ENCODE measurements around the gene SMIM23.
"Not testable (repeated sequence)": the region's sequence is repeated elsewhere in the genome, so short reads cannot be mapped to it uniquely, and the experiment has no call there.

Gene SMIM23

DNA sequence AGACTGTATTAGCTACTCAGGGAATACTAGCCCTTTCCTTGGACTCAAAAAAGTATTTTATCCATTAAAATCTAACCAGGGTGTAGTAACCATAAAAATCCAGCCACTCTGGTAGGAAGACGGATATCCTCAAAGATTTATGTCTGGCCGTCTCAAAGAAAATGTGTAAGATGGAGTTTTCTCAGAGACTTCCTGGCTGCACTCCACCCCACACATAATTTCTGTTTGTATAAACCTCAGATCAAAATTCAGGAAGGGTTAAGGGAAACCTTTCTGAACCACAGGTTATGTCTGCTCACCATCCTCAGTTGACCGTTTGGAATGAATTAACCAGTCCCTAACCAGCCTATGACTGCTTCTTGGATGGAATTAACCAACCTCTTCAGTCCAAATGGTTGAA lies 13.8 kb upstream of the SMIM23 start:
- no peak for FAIRE-seq
- DNase-seq (ENCODE audit: insufficient read length, low spot score), result no peak

DNA sequence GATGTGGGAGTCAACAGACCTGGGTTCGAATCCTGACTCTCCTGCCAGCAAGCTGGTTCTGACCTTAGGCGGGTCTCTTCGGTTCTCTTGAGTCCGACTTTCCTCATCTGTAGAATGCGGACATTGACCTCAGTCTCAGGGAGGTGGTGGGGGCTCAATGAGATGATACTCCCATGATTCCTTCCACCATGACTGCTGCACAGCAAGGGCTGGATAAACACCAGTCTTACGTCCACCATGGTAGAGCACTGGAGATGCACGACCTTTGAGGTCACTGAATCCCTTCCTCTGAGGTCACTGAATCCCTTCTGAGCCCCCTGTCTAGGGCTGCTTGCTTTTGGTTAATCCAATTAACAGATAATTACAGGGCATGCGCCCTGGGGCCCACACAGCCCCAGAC lies 12.5 kb upstream of the SMIM23 start:
- DNase-seq (ENCODE audit: insufficient read length, low spot score), result no peak

DNA sequence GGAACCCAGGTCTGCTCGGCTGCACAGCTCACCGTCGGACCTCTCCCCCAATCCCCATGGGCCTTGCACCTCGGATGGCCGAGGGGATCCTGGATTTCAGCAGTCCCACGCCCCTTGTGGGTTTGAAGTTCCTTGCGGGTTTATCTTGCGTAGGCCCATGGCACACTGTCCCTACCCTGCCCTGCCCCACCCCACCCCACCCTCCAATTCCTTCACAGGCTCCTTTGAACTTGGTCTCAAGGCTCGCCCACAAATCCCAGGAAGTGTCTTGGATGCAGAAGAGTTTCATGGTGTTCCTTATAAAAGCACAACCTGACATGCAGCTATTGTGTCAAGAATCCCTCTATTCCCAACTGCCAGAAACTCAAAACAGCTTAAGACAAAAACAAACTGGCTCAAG lies 11.2 kb upstream of the SMIM23 start:
- FAIRE-seq (no peak), DNase-seq (ENCODE audit: insufficient read length, low spot score) (no peak)

More for the DNA sequence above, 12.5 kb upstream of the SMIM23 start:
- no peak for FAIRE-seq

DNA sequence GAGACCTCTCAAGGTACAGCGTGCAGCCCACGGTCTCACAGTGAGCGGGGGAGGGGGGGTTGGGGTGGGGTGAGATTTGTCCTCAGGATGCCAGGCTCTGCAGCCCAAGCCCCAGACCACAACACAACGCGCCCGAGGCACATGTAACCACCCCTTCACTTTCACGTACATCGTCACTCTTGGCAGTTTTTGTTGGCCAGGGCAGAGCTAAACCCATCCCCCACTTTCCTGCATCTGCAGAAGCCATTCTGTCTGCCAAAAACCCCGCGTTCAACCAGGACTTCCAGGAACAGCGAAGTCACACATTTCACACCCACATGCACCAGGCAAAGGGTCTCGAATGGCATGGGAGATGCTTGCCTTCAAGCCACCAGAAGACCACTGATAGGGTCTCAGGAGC lies 9.4 kb upstream of the SMIM23 start:
- no peak for DNase-seq (ENCODE audit: insufficient read length, low spot score)
- FAIRE-seq, result no peak

DNA sequence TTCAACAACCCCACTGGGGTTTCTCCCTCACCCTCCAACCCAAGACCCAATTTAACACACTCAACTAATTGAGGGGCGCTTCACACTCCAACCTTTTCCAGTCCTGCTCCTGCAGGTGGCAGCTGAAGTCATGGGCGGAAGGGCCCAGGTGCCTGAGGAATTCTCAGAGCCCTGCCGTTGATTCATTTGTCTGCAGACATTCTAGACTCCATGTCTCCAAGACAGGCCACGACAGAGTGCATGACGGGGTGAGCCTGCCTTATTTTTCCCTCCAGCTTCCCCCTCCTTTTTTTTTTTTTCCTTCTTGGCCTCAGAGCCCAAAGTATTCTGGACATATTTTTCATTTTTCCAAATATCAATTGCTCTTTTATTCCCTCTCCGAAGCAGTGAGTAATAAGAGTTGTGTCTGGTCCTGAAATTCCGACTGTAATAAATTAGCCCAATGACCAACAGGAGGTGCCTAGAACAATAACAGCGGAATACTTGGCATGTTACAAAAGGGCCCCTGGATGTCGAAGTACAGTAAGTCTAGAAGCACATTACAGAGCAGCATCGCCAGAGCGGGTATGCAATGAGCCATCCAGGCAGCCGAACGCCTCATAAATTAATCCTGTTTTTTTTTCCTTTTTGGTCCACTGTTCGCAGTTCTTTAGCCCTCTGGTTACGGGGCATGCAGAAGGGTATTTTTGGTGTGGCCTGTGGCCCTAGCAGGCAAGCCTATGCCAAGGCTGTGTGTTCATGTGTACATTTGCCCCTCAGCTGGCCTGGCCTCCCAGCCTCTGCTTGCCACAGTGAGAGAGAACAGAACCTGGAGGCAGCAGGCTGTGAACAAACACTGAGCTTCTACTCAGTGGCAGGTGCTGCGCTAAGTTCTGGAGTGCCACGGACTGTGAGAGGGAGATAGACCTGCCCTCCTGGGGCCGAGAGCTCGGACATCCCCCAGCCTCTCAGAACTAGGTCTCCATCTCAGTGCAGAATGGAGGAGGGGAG lies 8.6 kb upstream of the SMIM23 start:
- FAIRE-seq, result no peak
- DNase-seq (ENCODE audit: insufficient read length, low spot score), result no peak

DNA sequence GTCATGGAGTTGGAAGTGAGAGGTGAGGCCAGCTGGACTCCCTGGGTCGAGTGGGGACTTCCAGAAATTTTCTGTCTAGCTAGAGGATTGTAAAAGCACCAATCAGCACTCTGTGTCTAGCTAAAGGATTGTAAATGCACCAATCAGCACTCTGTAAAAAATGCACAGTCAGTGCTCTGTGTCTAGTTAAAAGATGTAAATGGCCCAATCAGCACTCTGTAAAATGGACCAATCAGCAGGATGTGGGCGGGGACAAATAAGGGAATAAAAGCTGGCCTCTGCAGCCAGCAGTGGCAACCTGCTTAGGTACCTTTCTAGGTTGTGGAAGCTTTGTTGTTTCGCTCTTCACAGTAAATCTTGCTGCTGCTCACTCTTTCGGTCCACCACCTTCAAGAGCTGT lies 3.9 kb upstream of the SMIM23 start:
- DNase-seq (ENCODE audit: insufficient read length, low spot score), result not testable (repeated sequence)

DNA sequence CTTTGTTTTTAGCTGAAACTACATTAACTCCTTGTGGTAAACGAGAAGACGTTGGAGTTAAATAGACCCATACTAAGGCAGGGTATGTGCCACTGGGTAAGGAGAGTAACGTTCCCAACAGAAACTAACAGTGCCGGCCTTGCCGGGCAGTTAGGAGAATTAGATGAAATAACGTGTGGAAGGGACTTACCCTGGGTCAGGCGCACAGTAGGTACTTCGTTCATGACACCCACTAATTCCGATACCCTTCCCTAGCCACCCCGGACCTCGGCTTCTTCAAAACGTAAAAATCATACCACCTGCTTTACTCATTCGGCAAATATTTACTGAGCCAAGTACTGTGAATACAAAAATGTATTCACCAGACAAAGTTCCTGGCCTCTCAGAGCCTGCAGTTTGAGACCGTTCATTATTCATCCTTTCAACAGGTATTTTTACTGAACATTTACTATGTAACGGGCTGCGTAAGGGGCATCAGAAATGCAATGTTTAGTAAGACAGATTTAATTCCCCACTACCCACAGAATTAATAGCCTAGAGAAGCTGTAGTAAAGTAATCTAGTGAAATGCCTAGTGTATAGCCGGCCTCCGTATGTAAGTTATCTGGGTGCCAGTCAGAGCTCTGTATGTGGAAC lies 3.2 kb upstream of the SMIM23 start:
- FAIRE-seq (no peak), DNase-seq (ENCODE audit: insufficient read length, low spot score) (no peak)

More for the DNA sequence above, 3.9 kb upstream of the SMIM23 start:
- FAIRE-seq, result not testable (repeated sequence)

DNA sequence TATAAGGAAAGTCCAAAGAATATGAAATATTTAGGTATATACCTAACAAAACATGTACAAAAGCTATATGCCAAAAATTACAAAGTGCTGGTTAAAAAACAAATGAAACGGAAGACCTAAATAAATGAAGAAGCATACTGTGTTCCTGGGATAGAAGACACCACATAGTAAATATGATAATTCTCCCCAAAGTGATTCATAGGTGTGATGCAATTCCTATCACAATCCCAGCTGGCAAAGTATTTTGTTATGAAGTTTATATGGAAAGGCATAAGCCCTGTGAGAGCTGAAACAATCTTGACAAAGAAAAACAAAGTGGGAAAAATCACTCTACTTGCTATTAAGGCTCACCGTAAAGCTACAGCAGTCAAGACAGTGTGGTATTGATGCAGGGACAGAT lies 2.6 kb upstream of the SMIM23 start:
- FAIRE-seq, result no peak
- DNase-seq (ENCODE audit: insufficient read length, low spot score), result no peak

DNA sequence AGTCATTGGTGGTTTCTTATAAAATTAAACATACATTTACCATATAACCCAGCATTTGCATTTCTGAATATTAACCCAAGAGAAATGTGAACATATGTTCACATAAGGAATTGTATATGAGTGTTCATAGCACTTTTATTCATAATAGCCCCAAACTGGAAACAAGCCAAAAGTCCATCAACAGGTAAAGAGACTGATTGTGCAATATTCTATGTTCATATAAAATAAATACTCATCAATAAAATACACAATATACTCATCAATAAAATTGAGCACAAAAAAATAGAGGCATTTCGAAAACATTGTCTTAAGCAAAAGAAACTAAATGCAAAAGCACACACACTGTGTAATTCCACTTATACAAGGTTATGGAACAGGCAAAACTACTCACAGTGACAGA lies 3.7 kb downstream of the SMIM23 start:
- DNase-seq (ENCODE audit: insufficient read length, low spot score), result no peak
- no peak for FAIRE-seq

DNA sequence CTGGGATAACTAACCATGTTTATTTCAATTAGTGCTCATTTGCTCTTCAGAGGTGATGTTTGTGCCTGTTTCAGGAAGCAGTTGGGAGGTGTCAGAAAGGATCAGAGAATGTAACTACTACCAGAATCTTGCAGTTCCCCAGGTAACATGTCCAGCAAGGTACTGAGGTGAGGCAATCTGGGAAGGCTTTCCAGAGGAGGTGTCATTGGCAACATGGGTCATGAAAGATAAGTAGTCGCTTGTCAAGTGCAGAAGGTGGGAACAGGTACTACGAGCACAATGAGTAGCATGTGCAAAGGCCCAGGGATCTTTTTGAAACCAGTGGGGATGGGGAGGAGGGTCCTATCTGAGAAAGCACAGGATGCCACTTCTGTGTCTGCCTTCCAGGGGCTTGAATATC lies 4.8 kb downstream of the SMIM23 start:
- DNase-seq (ENCODE audit: insufficient read length, low spot score), result no peak
- no peak for FAIRE-seq

DNA sequence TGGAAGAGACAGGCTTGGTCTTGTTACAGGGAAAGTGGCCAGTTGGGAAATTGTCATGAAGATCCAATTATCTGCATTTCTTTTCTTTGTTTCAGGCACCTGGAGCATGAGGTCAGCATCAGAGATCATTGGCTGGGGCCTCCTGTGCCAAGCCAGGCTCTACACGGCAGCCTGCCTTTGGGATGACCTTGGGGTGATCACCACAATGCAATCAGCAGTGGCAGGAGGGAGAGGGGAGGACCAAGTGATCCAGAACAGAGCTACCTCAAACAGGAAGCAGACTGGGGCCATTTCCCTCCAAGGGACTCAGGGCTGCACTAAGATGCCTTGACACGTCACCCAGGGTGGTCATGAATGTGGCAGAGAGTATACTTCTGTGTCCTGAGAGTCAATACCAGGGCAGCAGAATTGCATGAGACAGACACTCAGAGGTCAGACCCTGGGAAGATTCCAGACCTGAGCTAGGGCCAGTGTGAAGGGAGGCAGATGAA lies 8.9 kb downstream of the SMIM23 start:
- FAIRE-seq (no peak), DNase-seq (ENCODE audit: insufficient read length, low spot score) (no peak)

DNA sequence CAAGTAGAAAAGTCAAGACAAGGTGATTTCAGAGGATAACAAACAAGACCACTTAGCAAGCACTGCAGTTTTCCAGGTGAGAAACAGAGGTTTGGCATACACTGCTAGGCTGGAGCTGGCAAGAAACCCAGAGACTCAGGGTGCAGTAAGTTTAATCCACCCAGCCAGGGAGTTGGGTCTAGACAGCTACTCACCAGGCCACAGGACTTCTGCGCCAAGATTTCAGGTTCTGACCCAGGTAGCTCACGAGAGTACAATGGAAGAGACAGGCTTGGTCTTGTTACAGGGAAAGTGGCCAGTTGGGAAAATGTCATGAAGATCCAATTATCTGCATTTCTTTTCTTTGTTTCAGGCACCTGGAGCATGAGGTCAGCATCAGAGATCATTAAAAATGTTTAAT lies 9.8 kb downstream of the SMIM23 start:
- DNase-seq (ENCODE audit: insufficient read length, low spot score), result no peak

DNA sequence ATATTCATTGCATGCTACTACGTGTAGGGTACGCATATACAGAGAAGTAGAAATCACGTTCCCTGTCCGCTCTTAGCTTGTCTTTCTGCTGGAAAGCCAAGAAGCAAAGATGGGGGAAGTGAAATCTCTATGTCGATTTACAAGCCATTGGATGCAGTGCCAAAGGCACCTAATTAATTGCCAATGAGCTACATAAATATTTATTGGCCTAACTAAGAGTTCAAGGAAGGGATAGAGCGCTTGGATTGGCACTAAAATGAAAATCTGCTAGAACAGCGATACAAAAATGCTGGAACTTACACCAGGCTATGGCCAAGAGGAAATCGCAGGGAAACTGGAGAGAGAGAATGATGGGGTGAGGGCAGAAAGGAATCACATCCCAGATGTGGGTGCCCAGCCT lies 10.8 kb downstream of the SMIM23 start:
- DNase-seq (ENCODE audit: insufficient read length, low spot score) (no peak), FAIRE-seq (no peak)

More for the DNA sequence above, 9.8 kb downstream of the SMIM23 start:
- FAIRE-seq, result no peak

DNA sequence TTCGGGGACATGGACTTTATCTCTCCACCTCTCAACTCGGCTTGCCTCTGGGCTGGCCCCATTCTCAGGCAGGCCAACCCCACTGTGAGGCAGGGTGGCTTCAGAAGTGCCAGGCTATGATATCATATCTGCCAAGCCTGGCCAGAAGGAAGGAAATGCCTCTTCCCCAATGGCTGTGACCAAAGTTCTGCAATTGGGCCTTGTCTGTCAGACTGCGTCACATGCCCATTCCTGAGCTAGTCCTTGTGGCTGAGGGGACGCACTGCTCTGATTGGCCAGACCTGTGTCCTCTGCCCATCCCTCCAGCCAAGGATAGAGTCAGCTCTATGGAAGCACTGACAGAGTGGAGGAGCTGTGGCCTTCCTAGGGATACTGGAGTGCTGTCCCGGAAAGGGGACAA lies 11.9 kb downstream of the SMIM23 start:
- FAIRE-seq (no peak), DNase-seq (ENCODE audit: insufficient read length, low spot score) (no peak)

DNA sequence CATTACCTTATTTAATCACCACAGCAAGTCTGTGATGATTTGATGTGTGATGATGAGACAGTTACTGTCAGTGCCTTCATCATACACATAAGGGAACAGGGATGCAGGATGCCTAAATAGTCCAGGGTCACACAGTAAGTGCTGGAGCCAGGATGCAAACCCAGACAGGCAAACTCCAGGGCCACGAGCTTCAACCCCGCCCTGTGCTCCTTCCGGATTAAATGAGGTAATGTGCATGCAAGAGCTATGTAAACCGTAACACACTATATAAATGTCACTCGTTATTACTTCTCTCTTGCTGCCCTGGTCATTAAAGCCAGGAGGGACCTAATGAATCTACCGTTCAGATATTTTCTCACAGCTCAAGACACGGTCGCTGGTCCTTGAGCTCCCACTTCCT lies 12.8 kb downstream of the SMIM23 start:
- no peak for FAIRE-seq
- DNase-seq (ENCODE audit: insufficient read length, low spot score), result no peak

DNA sequence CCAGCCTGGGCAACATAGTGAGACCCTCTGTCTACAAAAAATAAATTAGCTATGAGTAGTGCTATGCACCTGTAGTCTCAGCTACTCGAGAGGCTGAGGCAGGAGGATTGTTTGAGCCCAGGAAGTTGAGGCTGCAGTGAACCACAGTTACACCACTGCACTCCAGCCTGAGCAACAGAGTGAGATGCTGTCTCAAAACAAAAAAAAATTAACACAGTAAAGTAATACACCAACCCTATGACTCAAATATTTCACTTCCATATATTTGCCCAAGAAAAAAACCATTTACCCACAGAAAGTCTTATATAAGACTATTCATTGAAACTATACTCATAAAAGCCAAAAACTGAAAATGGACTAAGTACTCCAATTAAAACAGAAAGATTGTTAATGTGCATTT lies 16.2 kb downstream of the SMIM23 start:
- FAIRE-seq, result no peak
- DNase-seq (ENCODE audit: insufficient read length, low spot score), result no peak

DNA sequence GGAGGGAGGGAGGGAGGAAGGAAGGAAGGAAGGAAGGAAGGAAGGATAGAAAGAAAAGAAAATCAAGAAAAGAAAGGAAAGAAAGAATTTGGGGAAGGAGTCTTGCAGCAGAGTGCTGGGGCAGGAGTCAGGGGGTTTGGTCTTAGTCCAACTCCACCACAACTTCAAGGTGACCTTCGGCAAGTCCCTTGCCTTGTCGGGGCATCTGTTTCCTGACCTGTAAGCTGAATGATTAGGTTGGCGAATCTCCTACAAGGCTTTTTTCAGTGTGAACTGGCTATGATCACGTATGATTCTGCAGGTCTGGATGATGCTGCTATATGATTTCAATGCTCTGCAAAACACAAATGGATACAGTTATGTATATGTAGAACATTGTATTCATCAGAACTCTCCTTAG lies 20.1 kb downstream of the SMIM23 start:
- FAIRE-seq (no peak), DNase-seq (ENCODE audit: insufficient read length, low spot score) (no peak)

DNA sequence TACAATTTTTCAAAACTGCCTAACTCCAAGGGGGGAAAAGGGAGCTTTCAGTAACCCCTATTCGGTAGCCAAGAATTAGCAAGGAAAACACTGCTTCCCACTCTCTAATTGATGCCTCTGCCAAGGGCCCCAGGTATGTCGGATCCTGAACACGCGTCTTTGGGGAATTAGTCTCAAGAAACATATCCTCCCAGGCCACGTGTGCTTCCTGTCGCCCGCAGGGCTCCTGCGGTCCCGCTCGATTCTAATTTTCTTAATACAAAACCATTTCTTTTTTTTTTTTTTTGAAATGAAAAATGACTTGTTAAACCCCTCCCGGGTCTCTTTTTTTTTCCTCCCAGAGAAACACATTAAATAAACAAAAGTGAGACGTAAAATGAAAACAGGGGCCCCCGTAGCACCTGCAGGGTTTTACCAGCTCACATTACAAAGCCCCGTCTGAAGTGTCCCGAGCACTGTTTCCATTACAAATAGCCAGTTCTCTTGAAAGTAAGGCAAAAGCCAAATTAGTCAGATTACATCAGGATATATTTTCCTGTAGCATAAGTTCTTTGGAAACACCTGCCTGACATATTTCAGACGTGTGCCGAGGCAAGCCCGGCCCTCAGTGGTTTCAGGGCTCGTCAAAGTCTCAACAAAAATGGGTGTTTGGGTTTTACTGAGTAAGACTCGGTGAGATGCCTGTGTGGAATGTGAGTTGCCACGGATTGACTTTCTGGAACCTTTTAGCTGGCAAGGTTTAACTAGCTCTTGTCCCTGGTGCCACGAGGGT lies 21.5 kb downstream of the SMIM23 start:
- no peak for FAIRE-seq

DNA sequence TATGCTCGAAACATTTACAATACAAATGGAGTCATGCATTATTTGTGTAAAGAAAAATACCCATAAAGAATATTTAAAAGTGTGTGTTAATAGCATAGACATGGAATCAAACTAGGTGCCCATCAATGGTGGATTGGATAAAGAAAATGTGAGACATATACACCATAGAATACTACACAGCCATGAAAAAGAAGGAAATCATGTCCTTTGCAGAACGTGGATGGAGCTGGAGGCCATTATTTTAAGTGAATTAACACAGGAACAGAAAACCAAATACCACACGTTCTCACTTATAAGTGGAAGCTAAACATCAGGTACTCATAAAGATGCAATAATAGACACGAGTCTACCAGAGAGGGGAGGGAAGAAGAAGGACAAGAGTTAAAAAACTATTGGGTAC lies 22.8 kb downstream of the SMIM23 start:
- FAIRE-seq (no peak), DNase-seq (ENCODE audit: insufficient read length, low spot score) (no peak)

More for the DNA sequence above, 21.5 kb downstream of the SMIM23 start:
- DNase-seq (ENCODE audit: insufficient read length, low spot score), result no peak

DNA sequence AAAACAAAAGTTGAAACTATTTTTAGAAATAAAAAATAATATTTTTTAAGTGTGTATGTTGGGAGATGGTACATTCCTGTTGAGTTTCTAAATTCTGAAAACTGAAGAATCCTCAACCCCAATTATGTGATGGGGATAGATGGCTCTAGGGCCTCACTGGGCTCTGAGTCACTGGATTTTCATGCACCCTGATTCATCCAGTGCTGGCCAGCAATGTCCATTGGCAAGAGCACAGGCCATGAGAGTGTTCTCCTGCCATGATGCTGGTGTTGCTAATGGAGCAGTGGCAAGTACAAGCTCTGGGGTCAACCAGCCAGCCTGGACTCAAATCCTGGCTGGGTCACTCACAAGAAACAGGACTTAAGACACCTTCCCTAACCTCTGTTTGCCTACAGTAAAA lies 23.3 kb downstream of the SMIM23 start:
- no peak for FAIRE-seq
- no peak for DNase-seq (ENCODE audit: insufficient read length, low spot score)

DNA sequence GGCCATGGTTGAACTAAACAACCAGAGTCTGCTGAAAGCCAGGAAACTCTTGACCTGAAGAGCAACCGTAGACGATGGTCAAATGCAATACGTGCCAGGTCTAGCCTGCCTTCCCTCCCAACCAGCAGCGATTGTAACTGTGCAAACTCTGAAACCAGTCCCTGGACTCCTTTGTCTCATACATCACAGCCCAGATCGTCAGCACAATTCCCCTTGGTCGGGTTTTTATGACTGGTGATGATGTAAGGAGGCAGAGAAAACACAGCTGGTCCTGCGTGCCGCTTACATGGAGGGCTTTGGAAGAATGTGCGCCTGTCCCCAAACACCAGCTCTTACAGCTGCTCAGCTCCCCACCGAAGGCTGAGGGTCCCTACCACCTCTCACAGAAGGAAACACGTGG lies 24.6 kb downstream of the SMIM23 start:
- DNase-seq (ENCODE audit: insufficient read length, low spot score) (no peak), FAIRE-seq (no peak)
